ENCODE results near the gene YBEY. TPM values are rescaled to one million over a fixed set of nuclear protein-coding genes. Genes with fewer than 3 reads are reported as not detected.
A peak's percentile ranks its signal among the peaks of the same experiment; 100 is the strongest.
"Not testable (repeated sequence)": the region's sequence is repeated elsewhere in the genome, so short reads cannot be mapped to it uniquely, and the experiment has no call there.

YBEY gene
- 10 to 100 TPM in 1 of 4 donors, 1 to 10 TPM in 2, not detected in 1; 4.8 to 33.5 (median 9.1) TPM for total RNA-seq

DNA sequence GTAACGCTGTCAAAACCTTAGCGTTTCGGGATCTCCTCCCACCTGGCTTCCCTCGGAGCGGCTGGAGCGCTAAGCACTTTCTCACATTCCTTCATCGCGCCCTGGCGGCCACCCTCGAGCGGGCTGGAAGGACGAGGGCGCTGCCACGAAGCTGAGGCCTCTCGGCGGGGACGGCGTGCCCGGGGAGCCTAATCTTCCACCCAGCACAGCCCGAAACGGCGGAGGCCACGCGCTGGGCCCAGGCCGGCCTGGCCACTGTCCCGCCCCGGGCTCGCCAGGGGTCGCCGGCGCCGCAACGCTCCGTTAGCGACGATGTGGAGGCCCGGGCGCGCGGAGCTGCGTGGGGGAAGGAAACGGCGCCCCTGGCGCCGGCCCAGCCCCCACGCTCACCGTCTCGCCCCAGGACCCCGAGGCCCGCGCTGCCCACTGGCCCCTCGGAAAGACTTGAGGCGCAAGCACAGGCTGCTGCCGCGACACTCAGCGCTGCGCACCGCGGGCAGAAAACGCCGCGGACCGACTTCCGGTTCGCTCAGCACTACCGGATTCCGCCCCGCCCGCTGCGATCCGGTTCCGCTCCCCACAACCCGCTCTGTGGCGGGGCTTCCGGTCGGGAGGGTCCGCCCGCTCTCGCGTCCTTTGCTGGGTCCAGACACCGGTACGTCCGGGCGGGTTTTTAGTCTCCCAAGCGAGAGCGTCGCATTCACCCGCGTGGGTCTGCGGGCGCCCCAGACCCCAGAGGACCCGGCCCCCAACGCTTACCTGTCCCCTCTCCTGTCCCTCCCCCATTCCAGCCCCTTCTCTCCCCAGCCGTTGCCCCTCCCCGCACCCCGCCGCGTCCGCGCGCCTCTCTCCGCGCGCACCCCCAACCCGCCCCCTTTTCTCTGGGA, at the start of gene YBEY:
Gene YBEY, plus strand, starts transcription at position 582 of the 887 bp plus-strand sequence. CDS start 572 bp downstream, outside the sequence.
- intact Hi-C loops (cut with DNase I; ENCODE audit: low total_unique reads), result no loop called here
- H3K4me1 ChIP-seq, result peaks cover 24 to 60% (median 55%) of the 10 kb centered on the region in 4 donors
- WGBS, 2 donors (ENCODE audit: low coverage in 1 of 2), result 0 to 2% methylated on average over 4 to 56 of the region's 105 CpGs

DNA sequence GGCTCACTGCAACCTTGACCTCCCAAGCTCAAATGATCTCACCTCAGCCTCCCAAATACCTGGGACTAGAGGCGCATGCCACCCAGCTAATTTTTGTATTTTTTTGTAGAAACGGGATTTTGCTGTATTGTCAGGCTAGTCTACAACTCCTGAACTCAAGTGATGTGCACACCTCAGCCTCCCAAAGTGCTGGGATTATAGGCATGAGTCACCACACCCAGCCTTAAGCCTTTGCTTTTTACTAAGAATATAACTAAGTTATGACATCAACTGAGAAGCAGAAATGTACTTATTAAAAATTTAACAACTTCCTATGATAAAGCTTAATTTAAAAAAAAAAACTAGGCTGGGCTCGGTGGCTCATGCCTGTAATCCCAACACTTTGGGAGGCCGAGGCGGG, 48.7 kb upstream of the YBEY start:
- DNase-seq, result no peak
- Histone ChIP-seq H3K27ac (no peak overlapping the region), H3K9me3 (no peaks in the 10 kb centered on the region), H3K4me1 (no peaks in the 10 kb centered on the region), H3K4me3 (no peak overlapping the region), H3K27me3 (no peaks in the 10 kb centered on the region), H3K36me3 (peaks cover 0 to 58% (median 25%) of the 10 kb centered on the region in 4 donors)
- intact Hi-C loops (cut with DNase I; ENCODE audit: low total_unique reads) (no loop called here), in situ Hi-C loops (cut with MboI; ENCODE audit: low pct_ligation_motif_present in 1 of 4, low pct_unique_long_range_greater_than_20kb in 1 of 4, low sequenced_read_pairs in 3 of 4) (no loop called here)
- 96 to 97% methylated on average over 3 to 5 of the region's 5 CpGs for whole genome bisulfite sequencing, 2 donors (ENCODE audit: low coverage in 1 of 2)
- TF ChIP-seq POLR2AphosphoS5 (IDR thresholded peaks at IDR 0.05), result no peak
- no peak for TF ChIP-seq EP300 (IDR thresholded peaks at IDR 0.05; ENCODE audit: low read depth)
- no peak for TF ChIP-seq CTCF (IDR thresholded peaks at IDR 0.05)
- TF ChIP-seq POLR2A (IDR thresholded peaks at IDR 0.05), result no peak

More for the DNA sequence above, at the start of gene YBEY:
- Histone ChIP-seq H3K9me3 (no peaks in the 10 kb centered on the region), H3K36me3 (peaks cover 0 to 15% (median 4%) of the 10 kb centered on the region in 4 donors), H3K27ac (peak within 1 kb of the TSS; percentile 98 to 99 (median 98)), H3K27me3 (no peaks in the 10 kb centered on the region), H3K4me3 (peak within 1 kb of the TSS; percentile 79 to 92 (median 86))
- no peak for TF ChIP-seq EP300 (IDR thresholded peaks at IDR 0.05; ENCODE audit: low read depth)
- peak; percentile 73 to 91 (median 80) for TF ChIP-seq POLR2AphosphoS5 (IDR thresholded peaks at IDR 0.05)
- TF ChIP-seq CTCF (IDR thresholded peaks at IDR 0.05), result peak; percentile 26 to 64 (median 47)
- TF ChIP-seq POLR2A (IDR thresholded peaks at IDR 0.05), result peak; percentile 88
- in situ Hi-C loops (cut with MboI; ENCODE audit: low pct_ligation_motif_present in 1 of 4, low pct_unique_long_range_greater_than_20kb in 1 of 4, low sequenced_read_pairs in 3 of 4), result no loop called here
- DNase-seq, result peak; percentile 93

GRCh38 chr21:46239817-46240325, 46.3 kb upstream of the YBEY start:
- 88 to 89% methylated on average over 5 to 7 of the region's 7 CpGs for WGBS, 2 donors (ENCODE audit: low coverage in 1 of 2)
- intact Hi-C loops (cut with DNase I; ENCODE audit: low total_unique reads), result no loop called here
- in situ Hi-C loops (cut with MboI; ENCODE audit: low pct_ligation_motif_present in 1 of 4, low pct_unique_long_range_greater_than_20kb in 1 of 4, low sequenced_read_pairs in 3 of 4), result no loop called here
- Histone ChIP-seq H3K4me1 (no peaks in the 10 kb centered on the region), H3K36me3 (peaks cover 0 to 72% (median 33%) of the 10 kb centered on the region in 4 donors), H3K4me3 (no peak overlapping the region), H3K27ac (no peak overlapping the region), H3K27me3 (no peaks in the 10 kb centered on the region), H3K9me3 (no peaks in the 10 kb centered on the region)
- no peak for TF ChIP-seq POLR2AphosphoS5 (IDR thresholded peaks at IDR 0.05)
- TF ChIP-seq POLR2A (IDR thresholded peaks at IDR 0.05), result no peak
- no peak for TF ChIP-seq EP300 (IDR thresholded peaks at IDR 0.05; ENCODE audit: low read depth)
- TF ChIP-seq CTCF (IDR thresholded peaks at IDR 0.05), result no peak
- no peak for DNase-seq

GRCh38 chr21:46241577-46241976, 44.6 kb upstream of the YBEY start:
- DNase-seq; H3K27me3 ChIP-seq; H3K4me3 ChIP-seq; H3K9me3 ChIP-seq; H3K27ac ChIP-seq; intact Hi-C loops (cut with DNase I; ENCODE audit: low total_unique reads); in situ Hi-C loops (cut with MboI; ENCODE audit: low pct_ligation_motif_present in 1 of 4, low pct_unique_long_range_greater_than_20kb in 1 of 4, low sequenced_read_pairs in 3 of 4); H3K4me1 ChIP-seq: not testable (repeated sequence)
- peaks cover 0 to 70% (median 34%) of the 10 kb centered on the region in 4 donors for H3K36me3 ChIP-seq
- 55 to 100% methylated on average over 1 of the region's 1 CpG for whole genome bisulfite sequencing, 2 donors (ENCODE audit: low coverage in 1 of 2)

All from transverse colon (tissue), 4 donors.